NB4 (cell line): ENCODE data around the gene RHOV.

Source experiments
- MYC ChIP-seq: IDR thresholded peaks from 2 replicates; pipeline ENCODE4 v1.6.1; 2011; ENCODE audit warnings: low read depth, low read length
- TF ChIP-seq, protein P1 (sequence below): IDR thresholded peaks from one replicate; pipeline ENCODE4 v1.5.1; 2012; ENCODE audit warnings: low read depth, low read length
- TF ChIP-seq, protein P2 (sequence below): IDR thresholded peaks from 2 replicates; pipeline ENCODE4 v1.6.1; 2011; ENCODE audit warnings: low read depth, low read length

DNA sequence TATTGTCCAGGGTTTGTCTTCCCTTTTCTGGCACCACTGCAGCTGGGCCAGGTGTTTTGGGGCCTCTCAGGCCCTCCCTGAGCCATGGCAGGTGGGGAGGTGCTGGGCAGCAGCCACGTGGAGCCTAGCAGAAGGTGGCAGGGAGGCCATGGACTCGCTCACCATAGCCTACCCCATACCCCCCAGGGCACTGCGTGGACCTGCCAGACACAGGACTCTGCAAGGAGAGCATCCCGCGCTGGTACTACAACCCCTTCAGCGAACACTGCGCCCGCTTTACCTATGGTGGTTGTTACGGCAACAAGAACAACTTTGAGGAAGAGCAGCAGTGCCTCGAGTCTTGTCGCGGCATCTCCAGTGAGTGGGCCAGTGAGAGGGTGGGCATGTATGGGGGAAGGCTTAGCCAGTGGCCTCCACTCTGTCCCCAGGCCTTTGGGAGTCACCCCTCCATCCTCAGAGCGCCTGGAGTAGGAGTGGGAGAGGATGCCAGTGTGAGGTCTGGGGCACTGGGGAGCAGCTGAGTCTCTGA, 18.3 kb downstream of the RHOV start:
- TF ChIP-seq, protein P1, sequence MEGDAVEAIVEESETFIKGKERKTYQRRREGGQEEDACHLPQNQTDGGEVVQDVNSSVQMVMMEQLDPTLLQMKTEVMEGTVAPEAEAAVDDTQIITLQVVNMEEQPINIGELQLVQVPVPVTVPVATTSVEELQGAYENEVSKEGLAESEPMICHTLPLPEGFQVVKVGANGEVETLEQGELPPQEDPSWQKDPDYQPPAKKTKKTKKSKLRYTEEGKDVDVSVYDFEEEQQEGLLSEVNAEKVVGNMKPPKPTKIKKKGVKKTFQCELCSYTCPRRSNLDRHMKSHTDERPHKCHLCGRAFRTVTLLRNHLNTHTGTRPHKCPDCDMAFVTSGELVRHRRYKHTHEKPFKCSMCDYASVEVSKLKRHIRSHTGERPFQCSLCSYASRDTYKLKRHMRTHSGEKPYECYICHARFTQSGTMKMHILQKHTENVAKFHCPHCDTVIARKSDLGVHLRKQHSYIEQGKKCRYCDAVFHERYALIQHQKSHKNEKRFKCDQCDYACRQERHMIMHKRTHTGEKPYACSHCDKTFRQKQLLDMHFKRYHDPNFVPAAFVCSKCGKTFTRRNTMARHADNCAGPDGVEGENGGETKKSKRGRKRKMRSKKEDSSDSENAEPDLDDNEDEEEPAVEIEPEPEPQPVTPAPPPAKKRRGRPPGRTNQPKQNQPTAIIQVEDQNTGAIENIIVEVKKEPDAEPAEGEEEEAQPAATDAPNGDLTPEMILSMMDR = no peak
- TF ChIP-seq MYC = no peak
- TF ChIP-seq, protein P2, sequence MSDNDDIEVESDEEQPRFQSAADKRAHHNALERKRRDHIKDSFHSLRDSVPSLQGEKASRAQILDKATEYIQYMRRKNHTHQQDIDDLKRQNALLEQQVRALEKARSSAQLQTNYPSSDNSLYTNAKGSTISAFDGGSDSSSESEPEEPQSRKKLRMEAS = no peak
